NCI-H2171 treated with DMSO at 0.1 percent for 48 hours (cell line): ENCODE measurements around the gene ZNF136.

Source experiments
- DNase-seq: peaks from one replicate; lab custom pipeline; 2025; lab: John Stamatoyannopoulos, UW

The ZNF136 gene

GRCh38 chr19:12162882-12163806, at the start of gene ZNF136:
ZNF136 (plus strand) TSS chr19:12163096; CDS start chr19:12163204, 108 bp downstream.
- DNase-seq = peak; percentile 97

GRCh38 chr19:12113121-12113520, 49.8 kb upstream of the ZNF136 start:
- DNase-seq = no peak

- no peak for DNase-seq
Measured at GRCh38 chr19:12117201-12117970, 45.5 kb upstream of the ZNF136 start.

GRCh38 chr19:12126707-12127106, 36.2 kb upstream of the ZNF136 start:
- no peak for DNase-seq

- no peak for DNase-seq
Measured at GRCh38 chr19:12133069-12133468, 29.8 kb upstream of the ZNF136 start.

GRCh38 chr19:12137221-12137940, 25.5 kb upstream of the ZNF136 start:
- no peak for DNase-seq

GRCh38 chr19:12139269-12139668, 23.6 kb upstream of the ZNF136 start:
- DNase-seq = no peak

GRCh38 chr19:12139885-12140544, 22.9 kb upstream of the ZNF136 start, which contains the start of gene ZNF20:
ZNF20 (minus strand) TSS chr19:12140350; CDS start chr19:12140182, 168 bp downstream.
- DNase-seq = peak; percentile 87

- DNase-seq = peak; percentile 81
Measured at GRCh38 chr19:12140545-12141404, 22.1 kb upstream of the ZNF136 start.

GRCh38 chr19:12141405-12141736, 21.5 kb upstream of the ZNF136 start:
- DNase-seq = no peak

- no peak for DNase-seq
Measured at GRCh38 chr19:12145348-12145747, 17.5 kb upstream of the ZNF136 start.

GRCh38 chr19:12155324-12155860, 7.5 kb upstream of the ZNF136 start:
- DNase-seq = no peak

GRCh38 chr19:12156223-12157058, 6.5 kb upstream of the ZNF136 start, which contains the start of gene ZNF625:
ZNF625 (minus strand) TSS chr19:12156734; CDS start chr19:12156558, 176 bp downstream.
- DNase-seq = peak; percentile 87

GRCh38 chr19:12159773-12160414, 3.0 kb upstream of the ZNF136 start:
- DNase-seq = no peak

- no peak for DNase-seq
Measured at GRCh38 chr19:12162513-12162881, 399 bp upstream of the ZNF136 start.

GRCh38 chr19:12163826-12164225, 930 bp downstream of the ZNF136 start:
- no peak for DNase-seq

- DNase-seq = no peak
Measured at GRCh38 chr19:12166626-12167025, 3.7 kb downstream of the ZNF136 start.

GRCh38 chr19:12180377-12180776, 17.5 kb downstream of the ZNF136 start:
- DNase-seq = no peak

GRCh38 chr19:12187625-12188024, 24.7 kb downstream of the ZNF136 start:
- DNase-seq = no peak
